ENCODE measurements around the gene BRSK2.
"Not testable (repeated sequence)": the region's sequence is repeated elsewhere in the genome, so short reads cannot be mapped to it uniquely, and the experiment has no call there.

The BRSK2 gene

DNA sequence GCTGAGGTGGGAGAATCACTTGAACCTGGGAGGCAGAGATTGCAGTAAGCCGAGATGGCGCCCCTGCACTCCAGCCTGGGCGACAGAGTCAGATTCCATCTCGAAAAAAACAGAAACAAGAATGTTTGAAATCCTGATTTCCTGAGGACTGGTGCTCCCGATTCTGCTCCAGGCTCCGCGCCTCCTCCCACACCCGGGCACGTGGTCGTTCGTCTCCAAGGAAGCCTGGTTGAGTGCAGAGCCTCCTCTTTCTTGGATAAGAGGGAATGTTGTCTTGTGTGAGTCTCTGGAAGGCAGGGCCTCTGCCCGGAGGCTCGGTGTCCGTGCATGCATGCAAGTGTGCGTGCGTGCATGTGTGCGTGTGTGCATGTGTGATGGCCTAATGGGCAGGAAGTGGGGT lies 30.1 kb downstream of the BRSK2 start:
- Mint-ChIP-seq H3K27ac (no peak overlapping the region), H3K4me3 (no peak overlapping the region), H3K36me3 (peaks cover 3% of the 10 kb centered on the region), H3K27me3 (no peaks in the 10 kb centered on the region), H3K9me3 (no peaks in the 10 kb centered on the region), H3K4me1 (no peaks in the 10 kb centered on the region)

- H3K36me3 Mint-ChIP-seq: peaks cover 3% of the 10 kb centered on the region
- H3K27ac Mint-ChIP-seq: no peak overlapping the region
- no peaks in the 10 kb centered on the region for H3K27me3 Mint-ChIP-seq
- H3K4me3 Mint-ChIP-seq: no peak overlapping the region
- no peaks in the 10 kb centered on the region for H3K4me1 Mint-ChIP-seq
- H3K9me3 Mint-ChIP-seq: no peaks in the 10 kb centered on the region
Measured at GRCh38 chr11:1421291-1421690, 31.6 kb downstream of the BRSK2 start.

- H3K4me1 Mint-ChIP-seq: no peaks in the 10 kb centered on the region
- H3K27me3 Mint-ChIP-seq: no peaks in the 10 kb centered on the region
- H3K27ac Mint-ChIP-seq: no peak overlapping the region
- no peak overlapping the region for H3K4me3 Mint-ChIP-seq
- H3K36me3 Mint-ChIP-seq: peaks cover 3% of the 10 kb centered on the region
- H3K9me3 Mint-ChIP-seq: no peaks in the 10 kb centered on the region
Measured at GRCh38 chr11:1422481-1422880, 32.7 kb downstream of the BRSK2 start.

DNA sequence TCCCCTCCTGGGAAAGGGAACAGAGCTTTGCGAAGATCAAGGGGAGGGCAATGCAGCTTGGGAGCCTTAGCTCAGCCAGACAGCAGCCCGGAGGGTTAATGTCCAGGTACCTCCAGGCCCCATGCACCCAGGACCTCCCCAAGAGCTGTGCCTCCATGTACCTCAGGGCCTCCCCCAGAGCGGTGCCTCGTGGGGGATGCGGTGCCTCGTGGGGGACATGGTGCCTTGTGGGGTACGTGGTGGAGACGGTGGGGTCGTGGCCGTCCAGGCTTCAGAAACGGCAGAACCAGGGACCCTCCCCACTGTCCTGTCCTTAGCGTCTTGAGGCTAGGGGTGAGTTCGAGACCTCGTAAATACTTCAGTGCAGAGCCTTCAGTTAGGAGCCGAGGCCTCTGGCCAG lies 33.2 kb downstream of the BRSK2 start:
- Mint-ChIP-seq H3K36me3 (peaks cover 3% of the 10 kb centered on the region), H3K27me3 (no peaks in the 10 kb centered on the region), H3K27ac (no peak overlapping the region), H3K9me3 (no peaks in the 10 kb centered on the region), H3K4me1 (no peaks in the 10 kb centered on the region), H3K4me3 (no peak overlapping the region)

- H3K9me3 Mint-ChIP-seq, H3K36me3 Mint-ChIP-seq, H3K27ac Mint-ChIP-seq, H3K4me1 Mint-ChIP-seq, H3K27me3 Mint-ChIP-seq, H3K4me3 Mint-ChIP-seq: not testable (repeated sequence)
Measured at GRCh38 chr11:1423406-1423805, 33.7 kb downstream of the BRSK2 start.

DNA sequence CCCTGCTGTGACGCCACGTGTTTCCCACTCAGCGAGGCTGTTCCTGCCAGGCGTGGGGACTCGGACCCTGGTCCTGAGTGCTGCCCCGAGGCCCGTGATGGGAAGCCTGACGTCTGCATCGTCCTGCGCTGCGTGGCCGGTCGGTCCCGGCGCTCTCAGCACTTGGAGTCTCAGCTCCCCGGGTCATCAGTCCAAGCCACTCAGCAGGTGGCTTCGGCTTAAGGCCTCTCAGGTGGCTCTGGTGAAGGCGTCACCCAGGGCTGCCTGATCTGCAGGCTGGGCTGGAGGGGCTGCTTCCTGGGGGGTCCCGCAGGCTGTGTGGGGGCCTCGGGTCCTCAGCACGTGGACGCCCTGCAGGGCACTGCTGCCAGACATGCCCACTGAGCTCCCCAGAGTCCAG lies 35.3 kb downstream of the BRSK2 start:
- Mint-ChIP-seq H3K4me3 (no peak overlapping the region), H3K27ac (no peak overlapping the region), H3K9me3 (no peaks in the 10 kb centered on the region), H3K36me3 (no peaks in the 10 kb centered on the region), H3K27me3 (no peaks in the 10 kb centered on the region), H3K4me1 (no peaks in the 10 kb centered on the region)

DNA sequence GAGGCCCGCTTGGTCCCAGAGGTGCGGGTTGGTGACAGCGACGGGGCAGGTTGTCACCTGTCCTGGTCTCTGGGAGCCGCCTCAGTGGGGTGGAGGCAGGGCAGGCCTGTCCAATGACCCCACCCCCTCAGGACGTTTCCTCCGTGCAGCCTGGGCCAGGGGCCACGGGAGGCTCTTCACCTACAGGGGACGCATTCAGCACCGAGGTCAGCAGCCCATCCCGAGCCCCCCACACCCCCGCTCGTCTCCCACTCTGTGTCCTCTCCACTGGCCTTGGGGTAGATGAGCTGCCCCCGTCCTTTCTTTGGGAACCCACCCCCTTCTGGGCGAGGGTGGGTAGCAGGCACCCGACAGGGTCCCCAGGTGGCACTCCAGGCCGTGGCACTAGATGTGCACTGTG lies 35.7 kb downstream of the BRSK2 start:
- Mint-ChIP-seq H3K27me3 (no peaks in the 10 kb centered on the region), H3K27ac (peak overlapping the region; percentile 30), H3K9me3 (no peaks in the 10 kb centered on the region), H3K4me1 (no peaks in the 10 kb centered on the region), H3K4me3 (no peak overlapping the region), H3K36me3 (no peaks in the 10 kb centered on the region)

DNA sequence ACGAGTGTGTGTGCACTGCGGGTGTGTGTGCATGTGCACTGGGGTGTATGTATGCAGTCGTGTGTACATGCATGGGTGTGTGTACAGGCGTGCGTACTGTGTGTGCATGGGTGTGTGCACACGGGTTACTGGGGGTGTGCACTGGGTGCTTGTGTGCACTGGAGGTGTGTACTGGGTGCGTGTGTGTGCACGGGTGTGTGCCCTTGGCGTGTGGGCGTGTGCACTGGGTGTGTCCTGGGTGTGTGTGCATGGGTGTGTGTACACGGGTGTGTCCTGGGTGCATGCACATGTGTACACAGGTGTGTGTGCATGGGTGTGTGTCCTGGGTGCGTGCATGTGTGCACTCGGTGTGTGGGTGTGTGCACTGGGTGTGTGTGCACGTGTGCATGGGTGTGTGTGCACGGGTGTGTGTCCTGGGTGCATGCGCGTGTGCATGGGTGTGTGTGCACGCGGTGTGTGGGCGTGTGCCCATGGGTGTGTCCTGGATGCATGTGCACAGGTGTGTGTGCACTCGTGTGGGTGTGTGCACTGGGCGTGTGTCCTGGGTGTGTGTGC lies 39.1 kb downstream of the BRSK2 start:
- Mint-ChIP-seq H3K27me3 (no peaks in the 10 kb centered on the region), H3K4me1 (no peaks in the 10 kb centered on the region), H3K4me3 (no peak overlapping the region), H3K36me3 (no peaks in the 10 kb centered on the region), H3K9me3 (no peaks in the 10 kb centered on the region), H3K27ac (no peak overlapping the region)

DNA sequence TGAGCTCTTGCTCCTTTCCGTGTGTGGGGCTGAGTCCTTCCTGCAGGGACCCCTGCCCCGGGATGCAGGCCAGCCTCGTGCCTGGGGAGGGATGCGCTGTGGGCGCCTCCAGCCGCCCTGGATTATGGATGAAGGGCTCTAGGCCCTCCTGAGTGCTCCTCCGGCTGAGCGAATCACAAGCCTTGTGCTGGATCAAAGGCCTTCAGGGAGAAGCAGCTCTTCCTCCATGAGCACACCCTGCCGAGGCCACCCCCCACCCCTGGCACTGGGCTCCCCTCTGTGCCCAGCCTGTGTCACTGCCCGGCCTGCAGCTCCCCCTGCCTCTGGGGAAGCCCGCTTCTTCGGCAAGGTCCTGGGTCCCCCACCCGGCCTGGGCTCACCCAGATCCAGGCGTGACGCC lies 43.8 kb downstream of the BRSK2 start:
- Mint-ChIP-seq H3K27me3 (no peaks in the 10 kb centered on the region), H3K27ac (no peak overlapping the region), H3K9me3 (no peaks in the 10 kb centered on the region), H3K4me3 (no peak overlapping the region), H3K4me1 (no peaks in the 10 kb centered on the region), H3K36me3 (no peaks in the 10 kb centered on the region)

DNA sequence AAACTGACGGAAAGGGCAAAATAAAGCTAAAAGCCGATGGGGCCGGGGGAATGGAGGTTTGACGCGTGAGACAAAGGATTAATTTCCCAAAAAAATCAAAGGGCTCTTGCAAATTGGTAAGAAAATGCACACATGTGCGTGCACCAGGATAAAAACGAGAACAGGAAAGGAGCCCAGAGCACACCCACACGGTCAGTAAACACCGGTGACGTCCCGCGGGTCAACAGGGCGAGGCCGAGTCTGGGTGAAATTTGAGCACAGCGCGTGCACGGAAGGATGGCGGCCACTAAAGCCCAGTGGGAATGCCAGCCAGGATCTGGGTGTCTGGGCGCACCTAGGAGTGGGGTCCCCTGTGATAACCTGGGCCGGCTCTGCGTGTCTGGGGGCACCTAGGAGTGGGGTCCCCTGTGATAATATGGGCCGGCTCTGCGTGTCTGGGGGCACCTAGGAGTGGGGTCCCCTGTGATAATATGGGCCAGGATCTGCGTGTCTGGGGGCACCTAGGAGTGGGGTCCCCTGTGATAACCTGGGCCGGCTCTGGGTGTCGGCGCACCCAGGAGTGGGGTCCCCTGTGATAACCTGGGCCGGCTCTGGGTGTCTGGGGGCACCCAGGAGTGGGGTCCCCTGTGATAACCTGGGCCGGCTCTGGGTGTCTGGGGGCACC lies 44.4 kb downstream of the BRSK2 start:
- Mint-ChIP-seq H3K27ac (no peak overlapping the region), H3K27me3 (no peaks in the 10 kb centered on the region), H3K36me3 (no peaks in the 10 kb centered on the region), H3K9me3 (no peaks in the 10 kb centered on the region), H3K4me3 (no peak overlapping the region), H3K4me1 (no peaks in the 10 kb centered on the region)

- not testable (repeated sequence) for H3K4me1 Mint-ChIP-seq, H3K4me3 Mint-ChIP-seq, H3K36me3 Mint-ChIP-seq, H3K9me3 Mint-ChIP-seq, H3K27me3 Mint-ChIP-seq, H3K27ac Mint-ChIP-seq
Measured at GRCh38 chr11:1435479-1435819, 45.7 kb downstream of the BRSK2 start.

- Mint-ChIP-seq H3K9me3 (no peaks in the 10 kb centered on the region), H3K4me3 (no peak overlapping the region), H3K4me1 (no peaks in the 10 kb centered on the region), H3K27ac (no peak overlapping the region), H3K36me3 (no peaks in the 10 kb centered on the region), H3K27me3 (no peaks in the 10 kb centered on the region)
Measured at GRCh38 chr11:1435820-1436467, 46.2 kb downstream of the BRSK2 start.

DNA sequence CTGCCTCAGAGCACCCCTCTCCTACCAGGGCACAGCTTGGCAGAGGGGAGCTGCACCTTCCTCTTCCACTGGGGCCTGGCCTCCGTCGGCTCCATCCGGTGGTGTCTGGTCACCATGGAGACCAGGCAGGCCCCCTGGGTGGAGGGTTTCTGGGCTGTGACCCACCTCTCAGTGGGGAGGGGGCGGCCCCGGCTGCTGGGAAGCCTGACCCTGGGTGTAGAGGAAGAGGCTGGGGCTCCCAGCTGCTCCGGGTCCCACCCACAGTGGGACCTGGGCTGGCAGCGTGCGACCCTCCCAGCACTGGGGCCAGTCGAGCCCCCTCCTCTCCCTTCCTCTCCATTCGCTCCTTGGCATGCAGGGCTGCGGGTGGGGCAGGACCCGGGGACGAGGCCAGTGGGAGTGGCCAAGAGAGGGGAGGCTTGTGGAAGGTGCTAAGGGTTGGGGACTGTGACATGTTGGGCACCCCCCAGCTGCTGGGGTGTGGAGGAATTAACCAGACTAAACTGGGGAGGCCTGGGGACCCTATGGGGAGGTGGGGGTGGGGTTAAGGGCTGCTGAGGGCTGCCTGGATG lies 46.8 kb downstream of the BRSK2 start:
- Mint-ChIP-seq H3K27ac (no peak overlapping the region), H3K4me3 (no peak overlapping the region), H3K4me1 (no peaks in the 10 kb centered on the region), H3K36me3 (no peaks in the 10 kb centered on the region), H3K9me3 (no peaks in the 10 kb centered on the region), H3K27me3 (no peaks in the 10 kb centered on the region)

GRCh38 chr11:1437500-1437899 lies 47.8 kb downstream of the BRSK2 start:
- no peaks in the 10 kb centered on the region for H3K9me3 Mint-ChIP-seq
- no peak overlapping the region for H3K4me3 Mint-ChIP-seq
- H3K27me3 Mint-ChIP-seq: no peaks in the 10 kb centered on the region
- no peaks in the 10 kb centered on the region for H3K36me3 Mint-ChIP-seq
- no peaks in the 10 kb centered on the region for H3K4me1 Mint-ChIP-seq
- no peak overlapping the region for H3K27ac Mint-ChIP-seq

DNA sequence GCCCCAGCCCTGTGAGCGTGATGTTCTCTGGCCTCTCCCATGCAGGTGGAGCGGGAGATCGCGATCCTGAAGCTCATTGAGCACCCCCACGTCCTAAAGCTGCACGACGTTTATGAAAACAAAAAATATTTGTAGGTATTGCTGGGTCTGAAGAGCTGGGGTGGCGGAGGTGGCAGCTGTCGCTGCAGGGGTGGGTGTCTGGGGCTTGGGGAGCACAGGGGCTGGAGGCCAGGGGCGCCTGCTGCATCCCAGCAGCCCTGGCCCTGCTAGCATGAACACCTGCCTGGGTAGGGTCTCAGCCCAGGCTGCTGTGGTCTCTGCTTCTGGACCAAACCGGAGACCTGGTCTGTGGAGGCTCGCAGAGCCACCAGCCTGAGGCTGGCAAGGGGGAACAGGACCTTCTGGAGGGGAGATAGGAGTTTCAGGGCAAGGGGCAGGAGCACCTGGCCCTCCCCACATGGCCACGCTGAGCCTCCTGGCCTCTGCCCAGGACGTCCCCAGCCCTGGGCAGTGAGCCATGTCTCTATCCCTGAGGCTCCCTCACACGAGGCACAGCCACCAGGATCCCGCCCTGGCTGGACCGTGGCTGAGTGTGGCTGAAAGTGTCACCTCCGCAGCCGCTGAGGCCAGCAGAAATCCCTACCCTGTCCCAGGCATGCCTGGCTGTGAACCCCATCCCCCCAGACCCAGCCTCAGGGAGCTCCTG lies 48.7 kb downstream of the BRSK2 start:
- Mint-ChIP-seq H3K36me3 (no peaks in the 10 kb centered on the region), H3K4me1 (no peaks in the 10 kb centered on the region), H3K9me3 (no peaks in the 10 kb centered on the region), H3K27me3 (no peaks in the 10 kb centered on the region), H3K27ac (peak overlapping the region; percentile 51), H3K4me3 (no peak overlapping the region)

DNA sequence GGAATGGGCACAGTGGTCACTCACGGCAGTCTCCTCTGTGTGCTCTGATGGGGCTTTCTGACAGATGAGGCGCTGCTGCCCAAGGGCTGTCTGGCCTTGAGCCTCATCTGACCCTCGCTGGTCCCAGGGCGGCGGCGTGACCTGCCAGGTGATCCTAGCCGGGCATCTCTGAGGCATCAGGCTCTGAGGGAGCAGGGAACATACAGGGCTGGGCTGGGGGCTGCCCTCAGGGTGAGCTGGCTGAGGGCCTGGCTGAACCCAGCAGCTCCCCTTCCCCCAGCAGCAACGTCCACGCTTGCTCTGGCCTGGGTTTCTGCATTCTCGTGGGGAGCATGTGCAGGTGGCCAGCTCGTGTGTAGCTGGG lies 49.2 kb downstream of the BRSK2 start:
- H3K27me3 Mint-ChIP-seq: no peaks in the 10 kb centered on the region
- H3K27ac Mint-ChIP-seq: no peak overlapping the region
- no peaks in the 10 kb centered on the region for H3K9me3 Mint-ChIP-seq
- H3K36me3 Mint-ChIP-seq: no peaks in the 10 kb centered on the region
- H3K4me1 Mint-ChIP-seq: no peaks in the 10 kb centered on the region
- H3K4me3 Mint-ChIP-seq: no peak overlapping the region
